HG03139 (cell line): ENCODE data around the gene ARPP21.

Source experiments
- ATAC-seq: cut with Tn5 transposase; IDR thresholded peaks from one replicate; pipeline ENCODE4 v1.9.1; 2021; ENCODE audit not compliant: unreplicated experiment

The ARPP21 gene

GRCh38 chr3:35733341-35733740, 94.0 kb downstream of the ARPP21 start:
- no peak for ATAC-seq

DNA sequence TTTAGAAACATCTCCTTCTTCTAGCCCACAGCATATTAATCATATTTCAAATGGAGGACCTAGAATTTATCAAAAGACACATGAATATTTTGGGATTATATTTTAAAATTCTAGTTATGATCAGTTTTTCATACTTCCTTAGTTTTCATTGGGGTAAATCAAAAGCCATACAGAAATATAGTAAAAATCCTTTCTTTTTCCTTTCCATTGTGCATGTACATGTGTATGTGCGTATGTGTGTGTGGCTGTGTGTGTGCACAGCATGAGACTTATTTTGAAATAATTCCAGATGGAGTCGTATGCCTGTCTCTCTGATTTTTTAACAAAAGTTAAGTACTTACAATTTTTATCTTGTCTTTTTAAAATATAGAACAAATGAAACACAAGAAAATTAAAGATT, 94.5 kb downstream of the ARPP21 start:
- no peak for ATAC-seq

DNA sequence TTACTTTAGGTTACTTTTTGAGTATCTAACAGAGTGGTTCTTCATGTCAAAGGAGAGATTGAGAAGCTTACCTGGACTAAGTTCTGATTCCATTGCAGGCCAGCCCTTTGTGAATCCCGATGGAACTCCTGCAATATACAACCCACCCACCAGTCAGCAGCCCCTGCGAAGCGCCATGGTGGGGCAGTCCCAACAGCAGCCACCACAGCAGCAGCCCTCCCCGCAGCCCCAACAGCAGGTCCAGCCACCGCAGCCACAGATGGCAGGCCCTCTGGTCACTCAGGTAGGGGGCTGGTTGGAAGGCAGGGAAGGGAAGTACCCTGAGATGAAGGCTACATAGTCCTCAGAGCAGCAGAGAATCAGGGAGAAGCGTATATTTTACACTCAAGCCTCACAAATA, 97.8 kb downstream of the ARPP21 start:
- ATAC-seq = no peak

- no peak for ATAC-seq
These were observed 98.2 kb downstream of the ARPP21 start for GRCh38 chr3:35737527-35737926.

- no peak for ATAC-seq
These were observed 98.8 kb downstream of the ARPP21 start for GRCh38 chr3:35737934-35738706.

DNA sequence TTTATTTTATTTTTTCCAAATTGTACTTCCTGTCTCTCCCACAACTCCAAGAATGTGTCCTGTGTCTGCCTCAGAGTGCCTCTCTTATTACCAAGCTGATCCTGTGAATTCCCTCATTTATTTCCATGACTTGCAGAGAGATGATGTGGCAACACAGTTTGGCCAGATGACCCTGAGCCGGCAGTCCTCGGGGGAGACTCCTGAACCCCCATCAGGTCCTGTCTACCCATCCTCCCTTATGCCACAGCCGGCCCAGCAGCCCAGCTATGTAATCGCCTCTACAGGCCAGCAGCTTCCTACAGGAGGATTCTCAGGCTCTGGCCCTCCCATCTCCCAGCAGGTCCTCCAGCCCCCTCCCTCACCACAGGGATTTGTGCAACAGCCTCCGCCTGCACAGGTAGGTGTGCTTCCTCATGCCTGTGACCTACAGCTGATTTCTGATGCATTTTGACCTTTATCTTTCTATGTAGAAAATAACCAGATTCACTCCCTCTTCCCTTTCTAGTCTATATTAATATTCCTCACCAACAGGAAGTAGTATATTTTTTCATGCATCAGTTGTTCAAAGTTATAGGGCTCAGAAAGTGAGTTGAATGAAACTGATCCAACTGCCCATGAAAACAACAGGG, 100.0 kb downstream of the ARPP21 start:
- no peak for ATAC-seq

DNA sequence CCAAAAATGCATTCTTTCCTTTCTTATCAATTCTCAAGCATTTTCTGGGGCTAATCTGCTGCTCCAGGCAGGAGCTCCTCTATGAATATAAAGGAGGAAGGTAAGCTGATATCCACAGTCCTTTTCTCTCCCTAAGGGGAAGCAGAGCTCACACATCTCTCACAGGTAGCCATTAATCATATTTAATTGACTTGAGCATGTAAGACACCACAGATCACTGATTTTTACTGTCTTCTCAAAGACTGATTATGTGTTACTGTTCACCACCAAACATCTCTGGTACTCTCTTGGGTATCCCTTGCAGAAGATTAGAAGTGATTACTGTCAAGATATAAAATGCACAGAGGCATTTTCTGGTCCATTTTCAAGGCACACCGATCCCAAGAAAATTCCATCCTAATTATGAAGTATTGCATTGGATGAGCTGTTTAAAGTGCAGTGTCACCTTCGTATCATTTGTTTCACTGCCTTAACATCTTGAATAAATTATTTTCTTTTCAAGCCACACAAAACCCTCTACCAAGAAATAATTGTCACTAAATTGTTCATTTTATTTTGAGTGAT, 100.7 kb downstream of the ARPP21 start:
- no peak for ATAC-seq

DNA sequence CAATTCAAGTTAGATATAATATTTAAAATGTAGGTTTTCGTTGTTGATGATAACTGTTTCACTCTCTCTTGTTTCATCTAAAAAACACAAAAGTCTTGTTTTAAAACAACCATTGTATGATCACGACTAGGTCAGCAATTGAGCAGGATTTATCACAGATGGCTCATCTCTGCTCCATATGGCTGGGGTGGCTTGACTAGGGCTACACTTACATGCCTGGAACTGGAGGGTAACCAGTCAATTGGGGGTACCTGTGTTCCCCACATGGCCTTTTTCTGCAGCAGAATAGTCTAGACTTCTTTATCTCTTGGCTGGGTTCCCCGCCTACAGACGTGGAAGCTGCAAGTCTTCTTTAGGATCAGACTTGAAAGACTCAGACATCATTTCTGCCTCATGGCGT, 103.9 kb downstream of the ARPP21 start:
- no peak for ATAC-seq

- ATAC-seq = no peak
These were observed 105.1 kb downstream of the ARPP21 start for GRCh38 chr3:35744419-35744818.

GRCh38 chr3:35745351-35745750, 106.0 kb downstream of the ARPP21 start:
- ATAC-seq = no peak

DNA sequence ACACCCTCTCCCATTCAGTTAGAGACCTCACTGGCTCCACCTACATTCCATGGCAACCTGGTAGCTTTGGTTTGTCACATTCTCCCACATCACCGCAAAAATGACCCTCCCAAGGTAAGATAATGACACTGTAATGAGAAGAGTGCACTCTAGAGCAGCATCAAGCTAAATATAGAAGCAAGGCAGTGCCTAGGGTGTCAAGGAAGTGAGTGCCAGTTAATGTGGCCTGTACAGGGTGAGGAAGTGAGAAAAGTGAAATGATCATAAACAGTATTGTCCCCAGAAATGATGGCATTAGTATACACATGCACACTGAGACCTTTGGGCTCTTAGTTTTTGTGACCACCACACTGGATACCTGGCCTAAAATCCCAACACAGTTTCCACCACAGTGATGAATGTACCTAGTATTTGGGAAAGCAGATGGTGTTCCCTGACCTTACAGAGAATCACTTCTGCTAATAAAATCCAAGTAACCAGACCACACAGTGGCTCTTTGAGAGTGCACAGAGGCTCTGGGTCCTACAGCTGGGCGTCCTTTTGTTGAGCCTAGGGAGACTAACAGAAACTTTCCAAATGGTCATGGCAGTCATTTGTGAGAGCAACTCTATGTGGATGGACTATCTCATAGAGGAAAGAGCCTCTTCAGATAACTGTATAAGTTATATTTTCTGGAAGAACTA, 106.6 kb downstream of the ARPP21 start:
- ATAC-seq = no peak

GRCh38 chr3:35746492-35746891, 107.2 kb downstream of the ARPP21 start:
- no peak for ATAC-seq

- ATAC-seq = no peak
These were observed 108.8 kb downstream of the ARPP21 start for GRCh38 chr3:35748144-35748543.

DNA sequence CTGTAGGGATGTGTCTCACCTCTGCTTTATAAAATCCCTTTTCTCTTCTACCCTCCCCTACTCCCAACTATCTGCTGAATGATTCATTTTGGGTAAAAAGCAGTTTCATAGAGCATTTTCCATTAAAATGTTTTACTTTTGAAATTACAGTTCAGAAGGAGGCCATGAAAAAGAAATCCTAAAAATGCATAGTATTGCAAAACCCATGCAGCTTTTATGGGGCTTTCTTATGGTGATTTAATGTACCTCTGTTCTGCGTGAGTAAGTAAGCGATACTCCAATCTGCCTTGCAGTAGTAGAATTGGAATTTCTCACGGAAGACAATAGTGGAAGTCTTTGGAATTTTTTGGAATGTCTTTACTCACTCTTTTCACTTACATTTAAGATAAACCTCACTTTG, 111.9 kb downstream of the ARPP21 start:
- ATAC-seq = no peak

DNA sequence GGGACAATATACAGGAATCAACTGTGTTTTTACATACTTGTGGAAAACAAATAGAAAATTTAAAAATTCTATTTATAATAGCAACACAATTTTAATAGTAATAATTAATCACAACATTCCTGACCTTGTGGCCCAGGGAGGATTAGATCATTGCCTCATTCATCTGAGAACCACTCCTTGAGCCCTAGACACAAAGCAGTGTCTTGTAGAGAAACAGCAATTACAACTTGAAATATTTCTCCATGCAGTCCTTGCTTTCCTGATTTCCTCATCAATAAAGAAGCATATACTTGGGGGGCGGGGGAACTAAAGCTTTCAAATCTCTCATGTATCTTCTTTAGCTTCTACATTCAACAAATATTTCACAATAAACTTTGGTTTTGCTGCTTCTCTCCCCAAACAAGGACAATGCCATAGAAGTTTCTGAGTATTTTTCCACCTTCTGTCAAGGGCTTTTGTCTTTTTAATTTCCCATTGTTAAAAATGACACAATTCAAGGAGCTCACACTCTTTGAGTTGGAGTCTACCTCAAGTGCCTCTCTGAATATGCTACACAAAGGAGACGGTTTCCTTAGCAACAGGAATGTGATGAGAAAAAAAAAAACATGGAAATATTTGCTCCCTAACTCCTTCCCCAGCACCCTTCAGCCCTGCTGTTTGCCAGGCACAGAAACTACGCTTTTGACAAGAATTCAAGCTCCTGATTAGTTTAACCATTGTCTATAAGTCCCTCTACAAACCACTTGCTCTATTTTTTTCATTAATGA, 118.8 kb downstream of the ARPP21 start:
- no peak for ATAC-seq

DNA sequence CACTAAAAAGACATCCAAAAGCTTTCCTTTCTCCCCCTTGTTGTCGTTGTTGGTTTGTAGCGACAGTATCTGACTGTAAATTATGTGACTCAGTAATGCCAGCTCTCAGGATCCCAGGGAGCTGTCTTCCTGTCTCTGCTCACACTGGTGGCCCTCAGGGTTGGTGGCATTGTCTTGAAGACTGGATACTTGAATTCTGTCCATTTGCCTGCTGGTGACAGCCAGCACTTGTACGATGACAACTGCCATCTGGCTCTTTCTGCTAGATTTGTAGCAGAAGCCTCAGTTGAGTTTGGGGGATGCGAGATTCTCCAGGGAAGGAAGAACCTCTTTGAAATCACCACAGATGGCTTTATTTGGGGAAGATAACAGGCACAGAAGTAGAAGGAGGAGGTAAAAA, 120.8 kb downstream of the ARPP21 start:
- ATAC-seq = no peak

- ATAC-seq = no peak
These were observed 122.0 kb downstream of the ARPP21 start for GRCh38 chr3:35761311-35761710.

GRCh38 chr3:35772381-35773015, 133.2 kb downstream of the ARPP21 start:
- ATAC-seq = no peak

DNA sequence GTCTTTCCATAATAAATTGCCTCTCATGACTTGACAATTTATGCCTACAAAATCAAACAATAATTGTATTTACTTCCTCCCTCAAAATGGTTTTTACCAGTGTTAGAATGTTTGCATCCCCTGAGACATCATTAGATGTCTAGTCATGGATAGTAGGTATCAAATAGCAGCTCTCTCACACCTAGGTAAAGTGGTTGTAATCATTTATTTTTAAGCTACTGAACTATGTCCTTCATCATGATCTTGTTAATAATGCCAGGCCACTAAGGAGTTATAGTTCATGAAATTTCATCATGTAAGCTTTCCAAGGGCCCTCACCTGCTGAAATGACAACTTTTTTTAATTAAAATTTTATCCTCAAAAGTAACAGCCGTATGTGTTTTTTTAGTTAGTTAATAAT, 134.1 kb downstream of the ARPP21 start:
- no peak for ATAC-seq

GRCh38 chr3:35776346-35776745, 137.0 kb downstream of the ARPP21 start:
- ATAC-seq = no peak

GRCh38 chr3:35777065-35777464, 137.7 kb downstream of the ARPP21 start:
- no peak for ATAC-seq
